GM21619 (cell line): ENCODE results near the gene SNX22.
"Not testable (repeated sequence)": the region's sequence is repeated elsewhere in the genome, so short reads cannot be mapped to it uniquely, and the experiment has no call there.

Source experiments
- ATAC-seq: cut with Tn5 transposase; IDR thresholded peaks from one replicate; pipeline ENCODE4 v1.9.1; 2021; ENCODE audit not compliant: unreplicated experiment

Gene SNX22

DNA sequence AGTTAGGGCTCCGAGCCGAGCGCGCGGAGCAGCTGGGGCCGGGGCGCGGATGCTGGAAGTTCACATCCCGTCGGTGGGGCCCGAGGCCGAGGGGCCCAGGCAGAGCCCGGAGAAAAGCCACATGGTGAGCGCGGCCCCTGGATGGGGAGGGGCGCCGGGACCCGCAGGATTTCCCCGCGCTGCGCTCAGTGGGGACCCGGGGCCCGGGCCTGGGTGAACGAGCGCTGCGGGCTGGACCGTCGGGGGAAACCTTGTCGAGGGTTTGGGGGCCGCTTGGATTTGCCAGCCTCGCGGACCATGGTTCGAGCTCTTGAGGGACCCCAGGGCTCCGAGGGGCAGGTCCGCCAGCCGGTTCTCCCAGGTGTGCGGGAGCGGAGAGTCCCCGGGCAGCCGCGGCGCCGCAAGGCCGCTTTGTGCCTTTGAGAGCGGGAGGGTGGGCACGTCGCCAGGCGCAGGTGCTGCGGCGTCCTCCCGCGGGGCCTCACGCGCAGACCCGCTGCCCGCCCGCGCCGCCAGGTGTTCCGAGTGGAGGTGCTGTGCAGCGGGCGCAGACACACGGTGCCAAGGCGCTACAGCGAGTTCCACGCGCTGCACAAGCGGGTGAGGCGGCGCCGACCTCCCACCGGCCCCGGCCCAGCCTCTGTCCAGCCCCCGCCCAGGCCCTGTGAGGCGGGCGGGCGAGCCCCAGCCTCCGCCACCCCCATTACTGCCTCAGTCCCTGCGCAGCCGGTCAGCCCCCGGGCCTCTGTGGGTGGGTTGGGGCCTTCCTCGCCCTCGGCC, at the start of gene SNX22:
SNX22 (plus strand) TSS at position 5 of the 780 bp plus-strand sequence; CDS start at position 50, 45 bp downstream.
- ATAC-seq: no peak

DNA sequence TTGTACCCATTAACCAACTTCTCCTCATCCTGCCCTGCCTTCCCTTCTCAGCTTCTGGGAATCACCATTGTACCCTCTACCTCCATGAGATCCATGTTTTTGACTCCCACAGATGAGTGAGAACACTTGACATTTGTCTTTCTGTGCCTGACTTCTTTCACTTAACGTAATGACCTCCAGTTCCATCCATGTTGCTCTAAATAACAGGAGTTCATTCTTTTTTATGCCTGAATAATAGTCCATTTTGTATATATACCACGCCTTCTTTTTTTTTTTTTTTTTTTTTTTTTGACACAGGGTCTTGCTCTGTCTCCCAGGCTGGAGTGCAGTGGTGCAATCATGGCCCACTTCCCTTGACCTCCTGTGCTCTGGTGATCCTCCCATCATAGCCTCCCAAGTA, 49.0 kb upstream of the SNX22 start:
- ATAC-seq: no peak

DNA sequence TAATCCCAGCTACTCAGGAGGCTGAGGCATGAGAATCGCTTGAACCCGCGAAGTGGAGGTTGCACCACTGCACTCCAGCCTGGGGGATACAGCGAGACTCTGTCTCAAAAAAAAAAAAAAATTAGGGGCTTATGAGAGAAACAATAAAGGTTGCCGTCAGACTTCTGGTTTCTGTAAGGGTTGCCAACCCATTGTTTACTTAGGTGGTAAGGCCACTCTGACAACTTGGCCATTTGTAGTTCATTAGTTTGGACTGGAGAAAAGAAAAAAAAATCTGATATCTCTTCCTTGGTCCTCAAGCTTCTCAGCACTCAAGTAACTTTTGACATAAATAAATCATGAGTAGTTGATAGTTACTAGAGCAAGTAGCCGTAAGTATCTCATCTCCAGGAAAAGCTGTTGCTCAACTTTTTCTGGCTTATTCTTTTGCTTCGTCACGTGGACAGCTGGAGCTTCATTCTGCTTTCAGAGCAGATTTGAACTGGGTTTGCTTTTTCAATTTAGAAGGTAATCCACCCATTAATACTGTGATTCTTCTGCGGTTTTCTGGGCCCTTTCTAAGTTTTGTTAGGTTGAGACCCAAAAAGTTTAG, 46.3 kb upstream of the SNX22 start:
- ATAC-seq: no peak

DNA sequence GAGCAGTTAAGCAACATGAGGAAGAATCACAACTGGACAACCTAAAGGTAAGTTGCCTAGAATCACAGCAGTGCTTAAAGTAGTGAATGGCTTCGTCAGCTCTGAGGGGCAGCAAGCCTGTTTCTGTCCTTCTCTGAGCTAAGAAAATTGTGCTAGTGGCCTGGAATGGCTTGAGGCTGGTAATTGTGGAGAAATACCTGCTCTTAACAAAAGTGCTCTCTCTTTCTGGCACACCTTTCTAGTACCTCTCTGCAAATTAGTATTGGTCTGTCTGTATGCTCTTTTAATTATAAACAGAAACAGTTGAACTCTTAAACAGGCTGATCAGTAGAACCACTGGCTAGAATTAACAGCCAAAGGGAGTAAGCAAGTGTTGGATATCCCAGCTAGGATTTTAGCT, 44.2 kb upstream of the SNX22 start:
- ATAC-seq: no peak

DNA sequence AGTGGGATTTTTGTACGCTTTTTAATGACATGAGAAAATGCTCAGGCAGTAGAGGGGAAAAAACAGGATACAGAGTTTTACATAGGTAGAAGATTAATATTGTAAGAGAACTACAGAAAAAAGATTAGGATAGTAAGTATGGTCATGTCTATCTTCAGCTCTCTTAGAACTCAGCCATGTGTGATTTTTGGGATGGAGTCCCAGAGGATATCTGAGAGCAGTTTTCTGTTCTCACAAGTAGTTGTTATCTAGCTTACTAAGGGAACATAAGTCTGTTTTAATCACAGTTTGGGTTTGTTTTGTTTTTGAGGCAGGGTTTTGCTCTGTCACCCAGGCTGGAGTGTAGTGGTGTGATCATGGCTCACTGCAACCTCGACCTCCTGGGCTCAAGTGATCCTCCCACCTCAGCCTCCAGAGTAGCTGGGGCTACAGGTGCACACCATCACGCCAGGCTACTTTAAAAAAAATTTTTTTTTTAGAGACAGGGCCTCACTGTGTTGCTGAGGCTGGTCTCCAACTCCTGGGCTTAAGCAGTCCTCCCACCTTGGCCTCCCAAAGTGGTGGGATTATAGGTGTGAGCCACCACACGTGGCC, 41.3 kb upstream of the SNX22 start:
- not testable (repeated sequence) for ATAC-seq

DNA sequence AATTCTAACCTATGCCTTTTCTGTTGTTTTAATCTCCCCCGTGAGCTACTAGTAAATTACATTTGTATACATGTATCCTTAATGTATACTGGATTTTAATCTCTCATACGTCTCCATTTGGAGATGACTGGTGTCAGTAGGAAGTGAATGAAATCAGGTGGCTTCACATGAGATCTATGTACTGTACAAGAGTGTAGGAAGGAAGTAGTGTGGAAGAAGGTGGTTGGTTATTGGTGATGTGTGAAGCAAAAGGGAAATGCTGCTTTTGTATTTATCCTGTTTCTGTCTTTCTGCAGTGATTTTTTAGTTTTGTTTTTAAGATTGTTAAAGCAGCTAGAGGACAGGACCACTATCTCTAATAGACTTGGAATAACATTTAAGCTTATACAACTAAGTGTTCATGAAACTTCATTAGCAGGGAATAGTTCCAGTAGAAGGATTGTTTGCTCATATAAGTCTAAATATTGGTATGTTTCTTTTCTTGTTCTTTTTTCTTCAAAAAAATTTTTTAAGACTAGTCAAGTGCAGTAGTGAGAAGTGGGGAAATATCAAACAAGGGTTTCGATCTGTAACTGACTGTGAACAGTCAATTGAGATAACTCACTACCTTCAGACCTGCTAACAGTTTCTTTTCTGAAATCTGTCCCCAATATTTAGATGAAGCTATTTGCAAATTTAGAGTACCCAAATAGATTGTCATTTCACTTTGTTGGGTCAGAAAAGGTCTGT, 40.4 kb upstream of the SNX22 start:
- ATAC-seq: no peak

DNA sequence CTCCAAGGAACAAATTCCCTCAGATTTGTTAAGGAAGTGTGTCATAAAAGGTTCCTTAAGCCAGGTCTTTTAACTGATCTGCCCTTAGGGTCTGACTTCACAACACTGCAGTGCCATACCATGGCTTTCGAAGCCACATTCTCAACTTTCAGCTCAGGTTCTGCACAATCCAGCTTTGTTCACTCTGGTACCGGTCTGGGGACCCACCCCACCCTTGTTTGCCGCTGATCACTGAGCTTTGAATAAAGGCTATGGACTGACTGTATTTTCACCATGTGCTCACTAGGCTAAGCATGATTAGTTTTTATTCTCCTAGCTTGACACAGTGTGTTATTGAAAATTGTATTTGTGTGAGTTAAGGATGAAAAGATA, 39.9 kb upstream of the SNX22 start:
- ATAC-seq: no peak

DNA sequence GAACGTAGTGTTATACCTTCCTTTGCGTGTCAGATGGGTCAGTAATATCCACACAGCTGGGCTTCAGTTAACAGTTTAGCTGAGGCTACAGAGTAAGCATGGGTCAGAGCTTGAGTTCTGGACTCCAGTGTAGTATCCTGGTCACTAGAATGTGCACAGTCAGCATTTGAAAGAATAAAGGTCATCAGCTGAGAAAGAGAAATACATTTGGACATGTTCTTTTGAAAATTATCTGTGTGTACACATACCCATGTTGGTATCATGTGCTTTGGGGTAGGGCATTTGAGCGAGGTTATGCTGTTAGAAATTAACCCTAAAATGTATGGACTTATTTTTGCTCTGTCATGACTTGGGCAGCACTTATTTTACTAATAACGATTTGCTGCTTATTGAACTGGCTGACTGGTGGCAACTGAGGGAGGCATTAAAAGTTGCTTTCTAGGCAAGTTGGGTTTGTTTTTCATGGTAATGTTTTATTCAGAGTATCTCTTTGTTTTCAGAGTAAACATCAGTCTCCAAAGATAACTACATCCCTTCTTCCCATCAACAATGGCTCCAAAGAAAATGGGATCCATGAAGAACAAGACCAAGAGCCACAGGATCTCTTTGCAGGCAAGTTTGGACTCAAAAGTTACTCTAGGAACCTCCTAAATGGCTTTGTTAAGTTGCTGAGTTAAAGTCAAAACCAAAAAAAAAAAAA, 39.3 kb upstream of the SNX22 start:
- ATAC-seq: no peak

DNA sequence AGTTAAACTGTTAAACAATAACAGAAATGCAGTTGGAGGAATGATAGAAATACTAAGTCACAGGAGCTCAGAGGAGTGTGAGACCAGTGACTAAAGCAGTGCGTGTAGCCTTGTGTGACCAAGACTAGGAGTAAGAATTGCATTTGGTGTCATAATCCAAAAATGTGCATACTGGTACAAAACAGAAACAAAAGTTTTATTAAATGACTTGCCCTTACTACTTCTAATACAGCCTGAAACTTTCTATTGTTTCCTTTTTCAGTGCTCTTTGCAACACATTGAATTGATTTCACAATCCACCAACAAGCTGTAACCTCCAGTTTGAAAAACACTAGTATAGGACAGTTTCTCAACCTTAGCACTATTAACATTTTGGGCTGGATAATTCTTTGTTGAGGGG, 38.6 kb upstream of the SNX22 start:
- no peak for ATAC-seq

DNA sequence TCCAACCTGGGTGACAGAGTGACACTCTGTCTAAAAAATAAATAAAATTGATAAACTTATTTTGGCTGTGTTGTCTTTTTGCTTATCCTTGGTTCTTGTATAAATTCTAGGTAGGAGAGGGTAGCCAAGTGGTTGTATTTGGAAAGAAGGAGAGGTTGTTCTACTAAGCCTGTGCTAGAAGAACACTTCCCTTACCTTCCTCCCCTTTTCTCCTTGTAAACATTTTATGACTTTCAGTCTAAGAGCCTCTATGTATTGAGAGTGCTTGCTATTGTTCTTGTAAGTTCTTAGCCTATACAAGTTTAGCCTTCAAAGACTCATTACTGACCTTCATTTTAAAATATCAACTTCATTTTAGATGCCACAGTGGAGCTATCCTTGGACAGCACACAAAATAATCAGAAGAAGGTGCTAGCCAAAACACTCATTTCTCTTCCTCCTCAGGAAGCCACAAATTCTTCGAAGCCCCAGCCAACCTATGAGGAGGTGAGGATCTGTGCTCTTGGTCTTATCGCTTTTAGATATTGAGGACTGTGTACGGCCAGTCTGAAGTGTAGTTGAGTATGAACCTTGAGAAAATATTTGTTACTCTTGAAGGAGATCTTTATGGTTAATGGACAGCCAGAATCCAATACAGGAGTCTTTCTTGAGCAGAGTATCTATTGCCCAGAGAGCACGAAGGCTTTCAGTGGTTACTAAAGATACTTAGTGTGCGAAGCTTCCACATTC, 33.6 kb upstream of the SNX22 start:
- no peak for ATAC-seq

DNA sequence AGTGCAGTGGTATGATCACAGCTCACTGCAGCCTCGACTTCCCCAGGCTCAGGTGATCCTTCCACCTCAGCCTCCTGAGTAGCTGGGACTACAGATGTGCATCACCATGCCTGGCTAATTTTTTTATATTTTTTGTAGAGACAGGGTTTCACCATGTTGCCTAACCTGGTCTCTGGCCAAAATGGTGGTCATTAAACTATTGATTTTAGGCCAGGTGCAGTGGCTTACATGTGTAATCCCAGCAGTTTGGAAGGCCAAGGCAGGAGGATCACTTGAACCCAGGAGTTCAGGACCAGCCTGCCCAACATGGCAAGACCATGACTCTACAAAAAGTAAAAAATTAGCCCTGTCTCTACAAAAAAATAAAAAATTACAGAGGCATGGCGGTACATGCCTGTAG, 31.2 kb upstream of the SNX22 start:
- not testable (repeated sequence) for ATAC-seq

DNA sequence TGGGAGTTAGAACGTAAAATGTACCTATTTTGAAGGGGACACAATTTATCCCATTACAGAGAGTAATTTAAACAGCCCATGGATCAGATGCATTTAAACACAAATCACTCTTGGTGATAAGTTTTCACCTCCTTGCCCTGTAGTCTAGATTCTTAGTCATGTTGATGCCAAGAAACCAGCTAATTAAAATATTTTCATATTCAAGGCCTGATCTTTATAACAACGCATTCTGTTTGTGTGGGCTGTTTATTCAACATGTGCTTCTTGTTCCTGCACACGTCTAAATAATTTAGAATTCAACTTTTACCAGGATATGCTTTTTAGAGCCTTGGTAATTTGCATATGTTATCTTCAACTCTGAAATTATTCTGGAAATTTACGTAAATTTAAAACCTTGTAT, 29.9 kb upstream of the SNX22 start:
- ATAC-seq: no peak

DNA sequence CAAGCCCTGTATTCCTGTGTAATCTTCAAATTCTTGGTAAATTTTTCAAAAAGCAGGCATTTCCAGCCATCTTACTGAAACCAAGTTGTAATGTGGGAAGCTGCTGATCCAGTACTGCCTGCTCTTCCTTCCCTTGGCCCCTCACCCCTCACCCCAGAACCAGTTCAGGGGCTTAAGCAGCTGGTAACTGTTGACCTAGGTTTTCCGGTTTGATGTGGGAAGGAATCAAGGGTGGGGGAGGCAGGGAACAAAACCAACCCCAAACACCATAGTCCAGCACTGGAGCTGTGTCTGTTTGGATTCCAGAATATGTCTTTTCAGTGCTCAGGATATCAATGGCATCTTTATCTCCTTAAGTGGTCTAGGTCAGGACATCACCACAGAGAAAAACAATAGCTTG, 29.1 kb upstream of the SNX22 start:
- ATAC-seq: no peak

DNA sequence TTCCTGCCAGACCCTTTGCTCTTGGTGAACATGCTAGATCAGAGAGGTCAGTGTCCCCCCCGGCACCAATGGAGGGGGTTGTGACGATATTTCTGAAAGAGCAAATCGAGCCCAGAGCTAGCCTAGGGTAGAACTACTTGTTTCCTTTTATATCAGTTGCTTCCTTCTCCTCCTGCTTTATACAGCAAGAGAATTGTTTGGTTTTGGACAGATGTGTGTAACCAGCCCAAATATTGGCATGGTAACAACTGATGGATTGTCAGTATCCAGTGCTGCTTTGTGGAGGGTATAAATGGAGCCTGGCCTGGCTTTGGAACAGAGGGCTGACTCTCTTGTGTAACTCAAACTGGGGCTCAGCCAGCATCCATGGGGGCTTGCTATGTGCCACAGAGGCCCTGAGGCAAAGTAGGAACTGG, 28.6 kb upstream of the SNX22 start:
- no peak for ATAC-seq

DNA sequence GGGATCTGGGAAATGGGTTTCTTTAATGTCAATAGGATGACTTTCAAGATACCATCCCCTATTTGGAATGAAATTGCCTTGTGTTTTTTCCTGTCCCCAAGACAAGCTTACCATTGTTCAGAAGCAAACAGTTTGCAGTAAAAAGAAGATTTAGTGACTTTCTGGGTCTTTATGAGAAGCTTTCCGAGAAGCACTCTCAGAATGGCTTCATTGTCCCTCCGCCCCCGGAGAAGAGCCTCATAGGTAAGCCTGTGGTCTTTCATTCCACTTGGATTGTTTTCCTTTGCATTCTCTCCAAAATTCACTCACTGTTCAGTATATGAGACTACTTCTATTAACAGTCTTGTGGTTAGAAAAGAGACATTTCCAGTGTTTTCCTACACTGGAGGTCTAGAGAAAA, 25.6 kb upstream of the SNX22 start:
- ATAC-seq: no peak

DNA sequence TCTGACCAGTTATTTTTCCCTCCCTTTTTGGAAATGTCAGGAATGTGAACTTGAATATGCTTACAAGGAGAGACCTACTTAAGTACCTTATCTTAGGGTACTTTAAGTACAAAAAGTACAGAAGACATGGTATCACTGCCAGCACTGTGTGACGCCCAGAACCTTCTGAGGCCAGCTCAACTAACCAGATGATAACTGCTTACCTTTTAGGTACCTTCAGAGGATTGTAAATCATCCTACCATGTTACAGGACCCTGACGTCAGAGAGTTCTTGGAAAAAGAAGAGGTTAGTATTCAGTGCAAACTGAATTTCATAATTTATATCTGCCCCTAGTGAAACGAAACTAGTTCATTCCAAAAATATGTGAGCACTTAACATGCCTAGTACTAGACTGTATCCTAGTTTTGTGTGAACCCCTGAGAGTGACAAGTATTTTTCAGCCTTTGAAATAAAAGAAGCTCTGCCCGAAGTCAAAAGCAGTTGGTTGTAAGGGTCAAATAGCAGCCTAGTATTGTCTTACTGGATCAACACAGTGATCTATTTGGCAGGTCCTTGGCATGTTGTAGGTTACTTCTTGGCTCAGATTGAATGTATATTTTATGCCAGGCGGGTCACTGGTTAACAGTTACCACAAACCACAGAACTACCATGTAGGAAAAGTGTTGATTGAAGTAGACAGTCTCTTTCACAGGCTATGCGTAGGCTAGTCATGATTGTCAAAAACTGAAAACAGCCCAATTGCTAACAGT, 23.8 kb upstream of the SNX22 start:
- ATAC-seq: no peak

DNA sequence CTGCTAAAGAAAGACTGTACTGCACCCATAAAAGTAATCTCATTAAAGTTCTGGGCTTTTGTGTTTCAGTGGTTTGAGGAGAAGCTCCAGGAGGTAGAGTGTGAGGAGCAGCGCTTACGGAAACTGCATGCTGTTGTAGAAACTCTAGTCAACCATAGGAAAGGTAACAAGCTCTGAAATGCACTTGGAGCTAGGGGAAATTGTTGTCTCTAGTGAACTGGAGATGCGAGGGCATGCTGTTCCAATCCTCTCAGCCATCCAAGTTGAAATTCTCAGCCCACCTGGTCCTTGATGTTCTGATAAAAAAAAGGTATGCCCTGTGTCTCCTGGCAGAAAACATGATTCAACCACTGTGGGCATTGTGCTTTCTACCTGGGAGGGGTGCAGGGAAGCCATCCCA, 21.4 kb upstream of the SNX22 start:
- no peak for ATAC-seq

DNA sequence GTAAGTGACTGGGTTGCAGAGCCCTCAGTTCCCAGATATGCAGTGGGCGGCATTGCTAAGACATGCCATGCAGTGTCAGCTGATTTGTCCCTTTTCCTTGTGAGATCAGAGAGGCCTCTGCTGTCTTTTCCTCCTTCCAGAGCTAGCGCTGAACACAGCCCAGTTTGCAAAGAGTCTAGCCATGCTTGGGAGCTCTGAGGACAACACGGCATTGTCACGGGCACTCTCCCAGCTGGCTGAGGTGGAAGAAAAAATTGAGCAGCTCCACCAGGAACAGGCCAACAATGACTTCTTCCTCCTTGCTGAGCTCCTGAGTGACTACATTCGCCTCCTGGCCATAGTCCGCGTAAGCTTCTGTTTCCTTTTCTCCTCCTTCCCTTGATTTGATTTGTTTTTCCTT, 20.0 kb upstream of the SNX22 start:
- no peak for ATAC-seq

DNA sequence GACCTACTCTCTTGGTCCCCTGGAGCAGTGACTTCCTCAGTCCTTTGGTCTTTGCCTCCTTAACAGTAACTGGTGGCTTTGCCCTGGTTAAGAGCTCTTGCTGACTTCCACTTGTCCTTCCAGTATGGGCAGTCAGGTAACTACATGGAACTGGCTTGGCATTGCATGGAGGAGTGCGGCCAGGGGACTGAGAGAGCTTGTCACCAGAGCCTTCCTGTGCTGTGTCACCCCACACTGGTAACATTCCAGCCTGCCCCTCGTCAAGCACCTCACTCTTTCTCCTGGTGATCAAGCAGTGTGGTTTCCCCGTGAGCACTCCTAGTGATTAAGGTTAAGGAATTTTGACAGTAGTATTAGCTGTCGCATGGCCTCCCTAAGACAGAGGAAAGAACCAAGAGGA, 19.3 kb upstream of the SNX22 start:
- no peak for ATAC-seq
